Posterior vena cava (tissue), 2 donors: ENCODE data around the gene PTPRN2. TPM values are rescaled to one million over a fixed set of nuclear protein-coding genes. Genes with fewer than 3 reads are reported as not detected.
A peak's percentile ranks its signal among the peaks of the same experiment; 100 is the strongest.
"Not testable (repeated sequence)": the region's sequence is repeated elsewhere in the genome, so short reads cannot be mapped to it uniquely, and the experiment has no call there.

Experiments
- DNase-seq: peaks from one replicate; pipeline ENCODE4 v3.0.0-alpha.2; 2020; ENCODE audit warnings: low spot score
- intact Hi-C, 2 donors: fragments of 100-400 bp; cut with DNase I; formaldehyde crosslinking; loops; one replicate each; pipeline versions ENCODE4 v1.14.1 to v1.14.2; 2022 to 2023
- total RNA-seq, 2 donors: library from RNA; stranded (reverse); fragmentation: NEBNext Ultra II Directional; extraction: Animal tissue kit (Norgen Biotek cat#: 25700); gene quantifications; one replicate each; pipeline ENCODE4 v1.2.1, GENCODE V29; 2021
- donor health status: DM: yes; HTN: yes; CAD: no.
- donor health status: DM: yes; HTN: yes; CAD: no.

PTPRN2 gene
- total RNA-seq, 2 donors from 2014 or later: 1.6 to 2.8 TPM

GRCh38 chr7:158390460-158390859, 197.2 kb downstream of the PTPRN2 start:
- no peak for DNase-seq
- intact Hi-C loops: no loop called here

GRCh38 chr7:158389514-158390425, 197.9 kb downstream of the PTPRN2 start:
- intact Hi-C loops: no loop called here
- DNase-seq: no peak

DNA sequence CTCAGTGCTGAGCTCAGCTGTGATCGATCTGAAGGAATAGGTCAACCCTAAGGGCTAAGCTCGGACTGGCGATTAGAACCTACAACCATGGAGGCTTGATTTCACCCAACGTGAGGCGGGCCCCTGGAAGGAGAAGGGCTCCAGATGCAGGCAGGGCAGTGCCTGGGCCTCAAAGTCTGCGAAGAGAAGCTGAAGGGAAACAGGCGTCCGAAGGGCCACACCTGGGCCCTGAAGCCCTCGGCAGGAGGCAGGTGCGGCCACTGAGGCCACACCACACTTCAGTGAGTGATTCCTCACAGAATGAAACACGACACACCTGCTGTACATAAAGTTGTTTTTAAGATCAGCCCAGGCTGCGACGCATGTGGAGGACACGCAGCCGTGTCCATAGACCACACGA, 198.7 kb downstream of the PTPRN2 start:
- intact Hi-C loops: no loop called here
- DNase-seq: no peak

- intact Hi-C loops: no loop called here
- no peak for DNase-seq
Observed at GRCh38 chr7:158388072-158388471, 199.6 kb downstream of the PTPRN2 start.

- intact Hi-C loops: no loop called here
- DNase-seq: no peak
Observed at GRCh38 chr7:158387546-158387891, 200.1 kb downstream of the PTPRN2 start.

DNA sequence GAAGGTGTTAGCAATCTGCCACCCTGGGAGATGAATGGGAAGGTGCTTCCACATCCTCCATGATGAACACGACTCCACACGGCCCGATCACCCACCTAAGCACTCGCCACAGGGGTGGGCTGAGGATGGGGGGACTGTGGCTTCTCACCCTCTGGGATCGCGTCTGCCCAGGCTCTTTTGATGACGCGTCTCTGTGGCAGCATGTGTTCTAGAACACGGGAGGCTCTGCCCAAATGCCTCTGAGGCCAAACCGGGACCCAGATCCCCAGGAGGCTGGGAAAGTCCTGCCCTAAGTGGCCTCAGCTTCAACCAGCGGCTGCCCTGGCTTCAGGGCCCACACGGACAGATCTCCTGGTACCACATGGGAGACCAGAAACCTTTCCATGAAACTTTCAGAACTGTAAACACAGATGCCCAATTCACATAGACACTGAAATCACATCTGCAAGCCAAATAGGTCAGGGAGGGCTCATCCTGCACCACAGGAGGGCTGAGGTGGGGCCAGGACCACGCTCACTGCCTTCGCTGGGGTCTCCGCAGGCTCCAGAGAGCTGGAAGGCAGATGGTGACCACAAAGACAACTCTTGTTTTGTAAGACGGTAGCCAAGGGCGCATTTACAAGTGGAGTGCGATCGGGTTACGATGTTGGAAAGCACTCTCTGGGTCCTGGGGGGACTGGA, 200.6 kb downstream of the PTPRN2 start:
- DNase-seq: no peak
- intact Hi-C loops: no loop called here

DNA sequence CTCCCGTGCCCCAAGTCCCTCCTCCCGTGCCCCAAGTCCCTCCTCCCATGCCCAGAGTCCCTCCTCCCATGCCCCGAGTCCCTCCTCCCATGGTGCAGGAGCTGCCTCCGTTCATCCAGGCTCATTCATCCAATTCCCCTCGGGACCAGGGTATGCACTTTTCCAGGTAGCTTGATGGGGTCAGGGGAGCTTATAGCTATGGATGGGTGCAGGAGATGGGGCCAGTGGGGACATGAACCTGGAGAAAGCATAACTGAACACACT, 201.3 kb downstream of the PTPRN2 start:
- intact Hi-C loops: no loop called here
- no peak for DNase-seq

GRCh38 chr7:158385496-158386354, 201.9 kb downstream of the PTPRN2 start:
- DNase-seq, intact Hi-C loops: not testable (repeated sequence)

DNA sequence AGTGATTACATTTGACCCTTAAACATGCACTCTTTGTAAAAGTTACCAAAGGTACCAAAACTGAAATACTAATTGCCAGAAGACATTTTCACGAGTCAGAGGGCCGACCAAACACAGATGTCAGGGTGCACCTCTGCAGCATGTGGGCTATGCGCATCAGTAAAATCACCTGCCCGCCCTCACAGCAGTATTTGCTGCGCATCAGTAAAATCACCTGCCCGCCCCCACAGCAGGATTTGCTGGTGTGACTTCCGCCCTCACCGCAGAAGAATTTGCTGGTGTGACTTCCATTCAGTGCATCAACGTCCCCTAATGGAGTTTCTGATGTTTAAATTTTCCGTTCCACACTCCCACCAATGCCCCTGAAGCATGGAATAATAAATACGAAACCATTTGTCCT, 202.9 kb downstream of the PTPRN2 start:
- DNase-seq: peak; percentile 63
- intact Hi-C loops: no loop called here

GRCh38 chr7:158383665-158384064, 204.0 kb downstream of the PTPRN2 start:
- intact Hi-C loops: no loop called here
- DNase-seq: no peak

DNA sequence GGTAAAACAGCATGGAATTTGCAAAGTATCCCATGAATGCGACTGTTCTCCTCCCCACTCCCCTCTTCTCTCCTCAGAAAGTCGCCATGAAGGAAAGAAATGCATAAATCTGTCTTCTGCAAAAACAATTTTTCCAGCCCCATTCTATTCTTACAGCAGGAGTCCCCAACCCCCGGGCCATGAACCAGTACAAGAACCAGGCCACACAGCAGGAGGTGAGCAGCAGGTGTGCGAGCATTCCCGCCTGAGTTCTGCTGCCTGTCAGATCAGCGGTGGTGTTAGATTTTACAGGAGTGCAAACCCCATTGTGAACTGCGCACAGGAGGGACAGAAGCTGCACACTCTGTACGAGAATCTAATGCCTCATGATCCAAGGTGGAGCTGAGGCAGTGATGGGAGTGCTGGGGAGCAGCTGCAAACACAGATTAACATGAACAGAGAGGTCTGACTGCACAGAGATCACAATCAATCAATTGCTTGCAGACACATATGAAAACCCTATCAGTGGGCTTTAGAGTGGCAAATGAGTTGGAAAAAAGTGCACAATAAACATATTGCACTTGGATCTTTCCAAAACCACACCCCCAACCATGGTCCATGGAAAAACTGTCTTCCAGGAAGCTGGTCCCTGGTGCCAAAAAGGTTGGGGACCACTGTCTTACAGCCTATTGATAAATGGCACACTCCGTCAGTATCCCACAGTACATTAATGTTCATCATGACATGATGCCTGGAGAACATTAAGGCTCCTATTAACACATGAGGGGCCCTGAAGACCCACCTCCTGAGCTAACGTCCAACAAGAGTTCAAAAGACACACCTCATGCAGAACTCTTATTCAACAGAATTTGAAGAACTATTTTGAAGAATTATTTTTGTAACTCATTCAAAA, 205.0 kb downstream of the PTPRN2 start:
- intact Hi-C loops: no loop called here
- DNase-seq: no peak

DNA sequence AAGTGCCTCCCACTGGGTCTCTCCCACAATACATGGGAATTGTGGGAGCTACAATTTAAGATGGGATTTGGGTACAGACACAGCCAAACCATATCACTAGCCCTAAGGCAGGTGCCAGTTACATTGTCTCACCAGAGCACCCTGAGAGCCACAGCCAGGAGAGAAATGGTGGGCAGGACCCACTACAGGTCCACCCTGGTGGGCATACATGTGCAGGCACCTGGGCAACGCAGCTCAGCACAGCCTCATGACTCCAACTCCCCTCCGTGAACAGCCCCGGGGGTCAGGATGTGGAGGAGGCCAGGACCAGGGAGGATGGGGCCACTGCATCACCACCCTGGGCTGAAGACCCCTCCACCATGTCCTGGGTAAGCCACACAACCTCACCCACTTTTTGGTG, 205.7 kb downstream of the PTPRN2 start:
- intact Hi-C loops: no loop called here
- peak; percentile 49 for DNase-seq

- intact Hi-C loops: no loop called here
- DNase-seq: peak; percentile 75
Observed at GRCh38 chr7:158378978-158379377, 208.6 kb downstream of the PTPRN2 start.

- intact Hi-C loops: no loop called here
- peak; percentile 44 for DNase-seq
Observed at GRCh38 chr7:158377800-158378623, 209.6 kb downstream of the PTPRN2 start.

DNA sequence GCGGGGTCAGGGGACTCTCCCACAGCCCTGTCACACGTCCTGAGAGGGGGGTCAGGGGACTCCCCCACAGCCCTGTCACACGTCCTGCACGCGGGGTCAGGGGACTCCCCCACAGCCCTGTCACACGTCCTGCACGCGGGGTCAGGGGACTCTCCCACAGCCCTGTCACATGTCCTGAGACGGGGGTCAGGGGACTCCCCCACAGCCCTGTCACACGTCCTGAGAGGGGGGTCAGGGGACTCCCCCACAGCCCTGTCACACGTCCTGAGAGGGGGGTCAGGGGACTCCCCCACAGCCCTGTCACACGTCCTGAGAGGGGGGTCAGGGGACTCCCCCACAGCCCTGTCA, 210.8 kb downstream of the PTPRN2 start:
- intact Hi-C loops, DNase-seq: not testable (repeated sequence)

DNA sequence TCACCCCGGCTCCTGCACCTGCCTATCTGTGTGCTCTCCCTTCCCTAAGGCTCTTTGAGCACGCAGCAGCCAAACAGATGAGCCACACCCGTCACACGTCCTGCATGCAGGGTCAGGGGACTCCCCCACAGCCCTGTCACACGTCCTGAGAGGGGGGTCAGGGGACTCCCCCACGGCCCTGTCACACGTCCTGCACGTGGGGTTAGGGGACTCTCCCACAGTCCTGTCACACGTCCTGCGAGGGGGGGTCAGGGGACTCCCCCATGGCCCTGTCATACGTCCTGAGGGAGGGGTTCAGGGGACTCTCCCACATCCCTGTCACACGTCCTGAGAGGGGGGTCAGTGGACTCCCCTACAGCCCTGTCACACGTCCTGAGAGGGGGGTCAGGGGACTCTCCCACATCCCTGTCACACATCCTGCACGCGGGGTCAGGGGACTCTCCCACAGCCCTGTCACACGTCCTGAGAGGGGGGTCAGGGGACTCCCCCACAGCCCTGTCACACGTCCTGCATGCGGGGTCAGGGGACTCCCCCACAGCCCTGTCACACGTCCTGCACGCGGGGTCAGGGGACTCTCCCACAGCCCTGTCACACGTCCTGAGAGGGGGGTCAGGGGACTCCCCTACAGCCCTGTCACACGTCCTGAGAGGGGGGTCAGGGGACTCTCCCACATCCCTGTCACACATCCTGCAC, 211.3 kb downstream of the PTPRN2 start:
- intact Hi-C loops: not testable (repeated sequence)
- peak; percentile 34 for DNase-seq

GRCh38 chr7:158375034-158375433, 212.6 kb downstream of the PTPRN2 start:
- peak; percentile 67 for DNase-seq
- intact Hi-C loops: no loop called here

- intact Hi-C loops: no loop called here
Observed at GRCh38 chr7:158374586-158374985, 213.0 kb downstream of the PTPRN2 start.

More at GRCh38 chr7:158374586-158374985, 213.0 kb downstream of the PTPRN2 start:
- DNase-seq: peak; percentile 41
